ENCODE results near the gene CAMK2B.

Gene CAMK2B

GRCh38 chr7:44329081-44329480, 3.7 kb upstream of the CAMK2B start:
- DNase-seq, result no peak

DNA sequence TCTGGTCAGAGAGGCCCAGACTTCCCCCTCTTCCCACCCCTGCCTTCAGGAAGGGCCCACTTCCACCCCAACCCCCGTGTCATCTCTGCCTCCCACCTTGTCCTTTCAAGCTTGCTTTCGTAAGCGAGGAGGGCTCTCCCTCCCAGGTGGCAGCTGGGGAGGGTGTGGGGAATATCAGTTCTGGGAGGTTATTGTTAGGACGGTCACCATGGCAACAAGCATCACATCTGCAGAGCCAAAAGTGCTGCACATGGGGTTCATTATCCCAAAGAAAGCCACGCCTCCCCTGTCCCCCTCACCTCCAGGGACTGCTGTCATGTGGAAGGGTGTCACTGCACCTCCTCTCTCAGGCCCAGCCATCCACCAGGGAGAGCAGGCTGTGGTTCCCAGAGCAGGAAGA, 2.6 kb upstream of the CAMK2B start:
- DNase-seq, result peak in 1 of 3 experiments; percentile 37

- DNase-seq, result no peak
Measured at GRCh38 chr7:44326261-44327125, 1.1 kb upstream of the CAMK2B start.

- DNase-seq, result peak in 2 of 3 experiments; percentile 67 to 73
Measured at GRCh38 chr7:44325811-44326241, 432 bp upstream of the CAMK2B start.

DNA sequence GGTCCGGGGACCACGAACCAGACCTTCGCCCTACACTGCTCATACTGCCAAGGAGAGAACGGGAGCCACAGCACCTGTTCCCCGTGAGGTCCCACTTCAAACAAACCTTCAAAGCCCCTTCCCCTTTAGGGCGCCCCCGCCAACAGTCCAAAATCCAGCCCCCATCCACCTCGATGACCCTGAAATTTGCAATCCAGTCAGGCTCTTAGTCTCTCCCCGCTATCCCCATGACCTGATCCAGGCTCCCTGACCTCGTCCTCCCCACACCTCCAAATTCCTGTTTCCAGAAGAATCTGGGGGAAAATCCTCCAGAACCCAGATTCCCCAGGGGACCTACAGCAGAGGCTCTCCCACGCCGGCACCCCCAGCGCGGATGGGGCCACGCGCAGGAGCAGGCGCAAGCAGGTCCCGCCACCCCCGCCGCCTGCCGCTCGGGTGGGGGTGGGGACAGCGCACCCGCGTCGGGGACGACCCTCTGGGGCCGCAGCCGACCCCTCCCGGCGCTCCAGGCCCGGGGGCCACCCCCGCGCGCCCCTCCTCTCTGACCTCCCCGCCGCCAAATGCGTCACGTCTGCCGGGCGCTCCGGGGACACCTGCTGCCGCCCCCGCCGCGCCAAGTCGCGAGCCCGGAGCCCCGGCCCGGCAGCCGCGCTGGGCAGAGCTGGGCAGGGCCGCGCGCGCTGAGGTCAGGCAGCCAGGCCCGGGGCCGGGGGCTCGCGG, 753 bp downstream of the CAMK2B start:
- DNase-seq, result peak in 2 of 3 experiments; percentile 67 to 78

GRCh38 chr7:44324204-44324480, 1.3 kb downstream of the CAMK2B start:
- DNase-seq, result peak in 1 of 3 experiments; percentile 40

DNA sequence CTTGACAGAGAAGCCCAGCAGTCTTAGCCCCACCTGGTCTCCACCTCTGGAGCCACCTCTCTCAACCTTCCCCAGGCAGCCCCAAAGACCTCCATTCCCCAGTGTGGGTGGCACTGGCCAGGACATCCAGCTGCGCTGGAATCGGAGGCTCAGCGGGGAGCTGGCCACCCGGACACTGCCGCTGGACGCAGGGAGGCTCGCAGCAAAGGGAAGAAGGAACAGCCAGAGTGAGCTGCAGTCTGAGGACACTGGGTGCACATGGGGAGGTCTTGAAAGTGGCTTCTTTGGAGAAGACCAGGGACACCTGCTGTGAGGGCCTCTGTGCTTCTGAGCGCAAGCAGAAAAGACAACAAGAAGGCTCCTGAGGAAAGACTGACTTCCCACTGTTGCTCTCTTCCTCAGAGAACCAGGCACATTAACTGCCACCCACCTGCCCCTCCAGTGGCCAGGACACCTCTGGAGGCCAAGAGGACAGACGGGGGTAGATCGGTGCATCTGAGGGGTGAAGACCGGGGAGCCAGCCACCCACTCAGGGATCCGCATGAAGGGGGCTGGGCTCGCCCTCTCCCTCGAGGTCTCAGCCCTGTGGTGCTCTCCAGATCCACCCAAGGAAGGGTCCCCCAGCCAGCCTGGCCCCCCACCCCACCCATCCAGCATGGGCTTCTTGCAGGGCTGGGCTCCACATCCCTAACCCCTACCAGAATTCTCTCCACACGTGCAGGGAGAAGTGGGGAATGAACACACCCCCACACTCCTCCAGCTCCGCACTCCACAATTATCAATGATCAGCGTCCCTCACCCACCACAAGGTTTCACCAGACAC, 1.8 kb downstream of the CAMK2B start:
- DNase-seq, result no peak

DNA sequence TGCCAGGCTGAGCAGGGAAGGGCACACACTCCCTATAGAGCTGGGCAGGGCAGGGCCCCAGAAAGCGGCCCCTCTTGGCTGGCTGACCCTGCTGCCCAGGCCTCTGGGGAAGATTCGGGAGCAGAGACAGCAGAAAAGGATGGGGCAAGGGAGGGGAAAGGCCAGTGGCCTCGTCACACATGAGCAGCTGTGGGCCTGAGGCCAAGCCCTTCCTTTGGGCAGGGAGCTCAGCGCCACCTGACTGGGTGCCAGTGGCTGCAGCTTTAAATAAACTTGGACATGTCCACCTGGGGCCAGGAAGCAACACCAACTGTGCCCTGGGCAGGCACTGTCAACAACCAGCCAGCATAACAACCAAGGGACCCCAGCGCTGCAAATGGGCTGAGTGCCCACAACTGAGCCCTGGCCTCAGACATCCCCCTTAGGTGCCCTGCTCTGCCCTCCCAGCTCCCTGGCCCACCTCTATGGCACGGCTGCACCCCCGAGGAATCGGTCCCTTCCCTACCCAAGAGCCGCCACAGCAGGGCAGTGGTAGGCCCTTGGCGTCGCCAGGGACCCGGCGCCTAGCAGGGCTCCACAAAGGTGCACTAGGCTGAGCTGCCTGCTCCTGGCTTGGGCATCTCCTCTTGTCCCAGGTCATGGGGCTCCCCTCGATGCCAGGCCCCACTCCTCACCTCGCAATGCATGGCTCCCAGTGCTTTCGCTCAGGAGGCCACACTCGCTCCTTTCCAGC, 2.6 kb downstream of the CAMK2B start:
- no peak for DNase-seq

DNA sequence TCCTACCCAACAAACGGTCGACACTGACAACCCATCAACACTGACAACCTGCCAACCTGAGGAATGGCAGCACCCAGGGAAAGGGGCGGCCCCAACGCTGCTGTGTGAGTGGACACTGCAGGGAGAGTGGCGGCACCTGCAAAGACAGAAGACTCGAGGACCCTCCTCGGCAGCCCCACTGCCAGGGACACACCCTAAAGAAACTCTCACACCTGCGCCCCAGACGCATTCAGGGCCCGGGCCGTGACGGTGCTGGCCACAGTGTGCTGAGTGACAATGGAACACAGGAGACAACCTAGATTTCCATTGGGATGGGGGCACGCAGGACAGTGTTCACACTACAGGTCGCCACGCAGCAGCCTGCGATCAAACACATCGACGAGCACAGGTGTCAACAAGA, 3.6 kb downstream of the CAMK2B start:
- DNase-seq, result no peak

GRCh38 chr7:44320794-44321371, 4.5 kb downstream of the CAMK2B start:
- DNase-seq, result no peak

- DNase-seq, result no peak
Measured at GRCh38 chr7:44320141-44320540, 5.3 kb downstream of the CAMK2B start.

GRCh38 chr7:44318332-44318731, 7.1 kb downstream of the CAMK2B start:
- DNase-seq, result no peak

- DNase-seq, result no peak
Measured at GRCh38 chr7:44315301-44315903, 10.0 kb downstream of the CAMK2B start.

DNA sequence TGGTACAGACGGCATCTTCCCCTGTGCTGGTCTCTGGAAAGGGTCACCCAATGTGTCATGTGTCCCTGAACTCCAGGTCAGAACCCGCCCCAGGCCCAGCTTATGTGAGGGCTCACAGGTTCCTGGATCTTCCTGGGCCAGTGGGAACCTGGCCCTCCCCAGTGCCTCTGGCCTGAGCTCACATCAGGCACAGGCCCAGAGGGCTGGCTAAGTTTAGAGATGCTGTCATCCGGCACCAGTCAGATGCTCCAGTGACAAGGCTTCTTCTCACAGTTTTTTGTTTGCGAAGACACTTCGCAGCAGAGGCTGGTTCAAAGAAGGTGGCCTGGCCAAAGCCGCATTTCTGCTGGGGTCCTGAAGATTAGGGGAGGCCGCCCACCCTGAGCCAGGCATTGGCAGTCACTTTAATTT, 11.8 kb downstream of the CAMK2B start:
- no peak for DNase-seq

DNA sequence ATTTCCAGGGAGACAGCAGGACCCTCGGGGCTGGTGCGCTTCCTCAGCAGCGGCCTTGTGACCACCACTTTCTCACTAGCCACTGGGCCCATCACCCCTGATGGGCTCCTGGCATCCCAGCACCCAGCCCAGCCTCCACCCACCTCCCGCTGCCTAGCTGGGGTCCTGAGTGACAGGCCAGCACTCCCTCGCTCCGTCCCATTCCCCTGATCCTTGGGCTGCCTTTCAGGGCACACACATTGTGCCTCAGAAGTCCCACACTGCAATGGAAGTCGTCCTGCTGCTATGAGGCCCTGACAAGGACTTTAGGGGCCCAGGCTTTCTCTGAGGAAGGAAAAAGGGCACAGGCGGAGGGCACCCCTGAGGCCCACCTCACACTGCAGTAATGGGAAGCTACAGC, 12.4 kb downstream of the CAMK2B start:
- no peak for DNase-seq

DNA sequence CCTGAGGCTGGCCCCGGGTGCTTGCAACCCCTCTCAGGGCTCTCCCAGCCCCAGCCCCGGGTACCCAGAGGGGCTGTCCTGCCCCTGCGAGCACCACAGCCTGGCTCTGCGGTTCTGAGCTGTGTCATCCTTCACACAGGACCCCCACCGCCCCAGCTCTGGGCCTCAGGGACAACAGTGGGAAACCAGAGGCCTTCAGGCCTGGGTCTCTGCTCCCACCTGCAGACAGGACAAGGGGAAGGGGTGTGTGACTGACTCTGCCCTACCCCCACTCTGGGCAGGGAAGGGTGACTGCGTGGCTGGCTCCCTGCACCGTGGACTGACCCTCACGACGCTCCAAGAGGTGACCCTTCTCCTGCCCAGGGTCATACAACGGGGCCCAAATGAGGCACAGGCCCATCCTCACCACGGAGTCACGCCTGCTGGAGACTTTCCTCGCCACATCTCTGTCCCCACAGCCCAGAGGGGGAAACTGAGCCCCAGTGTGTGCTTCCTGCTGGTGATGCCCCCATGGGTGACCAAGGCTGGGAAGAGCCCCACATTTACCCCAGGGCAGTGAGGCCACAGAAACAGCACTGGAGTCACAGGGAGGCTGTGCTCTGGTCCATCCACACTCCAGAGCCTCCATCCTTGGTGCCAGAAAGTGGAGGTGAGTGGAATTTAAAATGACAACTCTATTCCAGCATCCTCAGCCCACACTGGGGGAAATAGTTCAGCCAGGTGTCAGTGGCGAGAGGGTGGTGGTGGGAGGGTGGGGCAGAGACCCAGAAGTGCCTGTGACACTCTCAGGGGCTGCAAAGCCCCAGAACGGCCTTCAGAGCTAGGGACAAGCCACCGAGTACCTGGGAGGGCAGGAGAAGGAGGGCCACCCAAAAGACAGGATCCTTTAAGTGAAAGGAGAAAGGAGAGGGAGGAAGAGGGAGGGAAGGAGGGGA, 13.6 kb downstream of the CAMK2B start:
- DNase-seq, result no peak

GRCh38 chr7:44310221-44310848, 15.1 kb downstream of the CAMK2B start:
- DNase-seq, result no peak

DNA sequence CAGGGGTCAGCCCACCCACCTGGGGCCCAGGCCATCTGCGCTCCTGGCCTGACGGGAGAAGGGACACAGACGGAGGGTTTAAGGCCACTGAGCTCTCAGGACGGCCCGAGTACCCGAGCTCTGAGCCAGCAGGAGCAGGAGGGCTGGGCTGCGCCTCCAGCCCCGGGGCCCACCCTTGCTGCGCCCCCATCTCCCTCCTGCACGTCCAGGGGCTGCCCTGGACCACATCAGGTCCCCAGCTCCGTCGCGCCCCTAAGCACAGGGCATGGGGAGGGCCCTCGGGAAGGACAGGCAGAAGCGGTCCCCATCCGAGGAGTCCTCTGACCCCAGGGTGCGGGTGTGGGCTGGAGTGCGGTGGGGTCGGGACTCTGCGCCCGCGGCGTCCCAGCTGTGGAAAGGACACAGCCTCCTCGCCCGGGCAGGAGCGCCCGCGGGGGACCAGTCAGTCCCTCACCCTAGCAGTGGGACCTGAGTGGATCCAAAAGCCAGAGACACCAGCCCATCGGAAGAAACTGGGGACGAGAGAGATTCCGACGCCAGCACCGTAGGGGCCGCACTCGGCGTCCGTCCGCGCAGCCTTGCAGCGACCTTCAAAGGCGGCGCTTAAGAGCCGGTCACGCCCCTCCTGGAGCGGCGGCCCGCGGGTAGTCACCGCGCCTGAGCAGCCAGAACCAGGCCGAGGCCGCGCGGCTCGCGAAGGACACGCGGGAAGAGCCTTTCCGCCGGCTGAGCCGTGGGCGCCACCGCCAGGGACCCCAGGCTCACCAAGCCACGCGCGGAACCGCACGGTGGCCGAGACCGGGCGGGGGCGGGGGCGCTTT, 15.9 kb downstream of the CAMK2B start:
- peak in 1 of 3 experiments; percentile 8 for DNase-seq

GRCh38 chr7:44308596-44309270, 16.7 kb downstream of the CAMK2B start:
- no peak for DNase-seq

Data from NCI-H1417 (cell line).